GM03348 (cell line): ENCODE results near the gene FAAP24.
"Not testable (repeated sequence)": the region's sequence is repeated elsewhere in the genome, so short reads cannot be mapped to it uniquely, and the experiment has no call there.

ENCODE experiments used
- DNase-seq: peaks from one replicate; pipeline ENCODE4 v3.0.0; 2012; ENCODE audit warnings: low spot score

FAAP24 gene, protein sequence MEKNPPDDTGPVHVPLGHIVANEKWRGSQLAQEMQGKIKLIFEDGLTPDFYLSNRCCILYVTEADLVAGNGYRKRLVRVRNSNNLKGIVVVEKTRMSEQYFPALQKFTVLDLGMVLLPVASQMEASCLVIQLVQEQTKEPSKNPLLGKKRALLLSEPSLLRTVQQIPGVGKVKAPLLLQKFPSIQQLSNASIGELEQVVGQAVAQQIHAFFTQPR

DNA sequence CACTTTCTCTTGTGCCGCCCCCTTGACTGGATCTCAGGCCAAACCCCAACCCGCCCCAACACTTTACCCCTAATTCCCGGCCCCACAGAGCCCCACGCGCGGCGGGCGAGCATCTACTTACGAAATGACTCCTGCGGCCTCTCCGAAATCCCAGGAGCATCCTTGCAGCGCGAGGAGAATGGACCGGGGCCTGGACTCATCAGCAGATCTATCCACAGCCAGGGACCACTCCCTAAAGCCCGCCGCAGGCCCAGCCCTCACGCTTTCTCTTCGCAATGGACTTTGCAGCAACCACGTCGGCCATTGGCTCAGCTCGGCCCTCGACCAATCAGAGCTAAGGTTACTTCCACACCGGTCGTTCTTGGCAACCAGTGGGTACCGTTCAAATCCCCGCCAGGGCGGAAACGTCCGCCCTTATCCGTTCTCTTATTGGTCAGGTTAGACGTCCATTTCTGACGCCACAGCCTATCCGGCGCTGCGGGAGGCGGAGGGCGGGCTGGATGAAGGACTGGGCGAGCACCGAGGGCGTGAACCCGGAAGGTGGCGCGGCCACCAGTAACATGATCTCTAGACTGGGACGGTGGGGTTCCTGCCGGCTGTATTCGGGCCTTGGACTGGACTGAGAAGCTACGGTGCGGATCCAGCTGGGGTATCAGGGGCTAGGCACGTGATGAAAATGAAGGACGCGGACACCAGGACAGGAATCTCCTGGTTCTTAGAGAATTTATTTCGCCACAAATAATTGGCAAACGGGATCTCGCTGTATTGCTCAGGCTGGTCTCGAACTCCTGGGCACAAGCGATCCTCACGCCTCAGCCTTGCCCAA lies at the start of gene FAAP24, which contains the start of gene CEP89:
TSS of gene FAAP24 (plus strand) at position 528 of the 826 bp plus-strand sequence. CDS start 955 bp downstream, outside the sequence.
TSS of gene CEP89 (minus strand) at position 244 of the 826 bp plus-strand sequence. CDS start at position 160, 84 bp downstream.
- DNase-seq: peak; percentile 100

DNA sequence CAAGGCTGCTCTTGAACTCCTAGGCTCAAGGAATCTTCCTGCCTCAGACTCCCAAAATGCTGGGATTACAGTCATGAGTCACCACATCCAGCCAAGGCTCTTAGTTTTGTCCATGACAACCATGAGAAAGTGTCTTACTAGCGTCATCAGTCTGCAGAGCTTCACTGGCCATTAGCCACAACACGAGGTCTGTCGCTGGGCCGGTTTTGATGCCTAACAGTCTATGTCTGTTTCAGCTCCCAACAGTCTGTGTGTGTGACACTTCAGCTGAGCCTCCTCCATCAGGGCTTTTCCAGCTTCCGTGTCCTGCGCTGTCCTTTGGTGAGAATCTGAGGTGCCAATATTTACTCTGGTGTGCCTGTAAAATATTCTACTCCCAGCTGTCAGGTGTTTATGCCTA lies 47.8 kb upstream of the FAAP24 start:
- no peak for DNase-seq

DNA sequence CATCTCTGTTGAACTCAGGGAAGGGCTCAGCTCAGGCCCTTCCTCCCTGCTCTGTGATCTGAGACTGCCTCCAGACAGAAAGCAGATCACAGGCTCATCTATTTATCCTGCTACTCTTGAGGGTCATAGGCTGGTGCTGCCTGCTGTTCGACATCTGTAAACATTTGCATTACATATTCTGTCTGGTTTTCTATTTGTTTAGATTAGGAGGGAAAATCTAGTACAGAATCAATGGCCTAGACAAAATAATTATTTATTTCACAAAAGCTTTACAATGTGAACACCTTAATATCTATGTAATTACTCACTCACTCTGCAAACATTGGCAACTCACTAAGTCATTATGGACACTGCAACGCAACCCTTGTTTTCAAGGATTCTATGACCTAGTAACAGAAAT lies 43.2 kb upstream of the FAAP24 start:
- DNase-seq: no peak

DNA sequence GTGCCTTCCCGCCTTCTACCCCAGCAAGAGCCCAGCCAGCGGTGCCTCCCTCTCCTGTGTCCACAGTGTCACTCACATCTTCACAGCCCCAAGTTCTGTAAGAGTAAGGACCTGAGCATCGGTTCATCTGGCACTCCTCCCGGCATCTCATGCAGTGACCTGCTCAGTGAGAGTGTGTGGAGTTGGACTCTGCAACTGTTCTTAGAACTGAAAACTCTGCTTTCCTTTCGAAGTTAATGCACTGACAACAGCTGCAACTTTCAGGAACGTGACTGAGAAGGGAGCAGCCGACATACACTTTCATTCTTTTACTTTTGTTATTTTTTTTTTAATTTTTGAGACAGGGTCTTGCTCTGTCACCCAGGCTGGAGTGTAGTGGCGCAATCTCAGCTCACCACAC lies 41.5 kb upstream of the FAAP24 start:
- no peak for DNase-seq

DNA sequence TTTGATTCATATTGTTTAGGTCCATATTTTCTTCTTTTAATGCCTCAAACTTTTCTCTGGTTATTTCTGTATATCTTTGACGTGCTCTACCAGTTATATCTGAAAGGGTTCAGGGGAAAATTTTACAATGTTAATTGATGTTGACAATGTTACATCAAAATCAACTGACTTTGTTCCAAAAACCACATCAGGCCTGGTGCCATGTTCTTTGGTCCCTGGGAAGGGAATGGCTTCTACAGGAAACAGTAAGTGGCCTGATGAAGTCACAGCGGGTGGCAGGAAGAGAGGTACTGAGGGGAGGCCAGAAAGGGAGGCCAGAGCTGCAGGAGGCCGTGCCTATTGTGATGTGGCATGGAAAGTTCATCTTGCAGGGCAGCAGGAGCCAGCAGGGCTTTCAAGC lies 38.5 kb upstream of the FAAP24 start:
- no peak for DNase-seq

DNA sequence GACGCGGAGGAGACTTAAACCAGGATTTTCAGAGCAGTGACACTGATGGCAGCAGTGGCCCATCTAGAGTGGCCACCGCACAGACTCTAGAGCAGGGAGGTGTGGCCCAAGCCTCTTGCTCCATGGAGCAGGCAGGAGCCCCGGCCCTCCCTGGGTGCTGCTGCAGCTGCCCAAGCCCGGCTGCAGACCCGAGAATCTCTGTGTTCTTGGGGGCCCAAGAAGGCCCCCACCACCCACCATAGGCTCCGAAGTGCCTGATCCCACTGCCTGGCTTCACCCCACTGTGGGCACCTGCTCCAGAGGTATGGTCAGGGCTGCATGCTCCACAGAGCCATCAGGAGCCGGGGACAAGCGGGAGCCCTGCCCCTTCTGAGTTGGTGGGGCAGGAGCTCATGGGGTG lies 36.4 kb upstream of the FAAP24 start:
- no peak for DNase-seq

DNA sequence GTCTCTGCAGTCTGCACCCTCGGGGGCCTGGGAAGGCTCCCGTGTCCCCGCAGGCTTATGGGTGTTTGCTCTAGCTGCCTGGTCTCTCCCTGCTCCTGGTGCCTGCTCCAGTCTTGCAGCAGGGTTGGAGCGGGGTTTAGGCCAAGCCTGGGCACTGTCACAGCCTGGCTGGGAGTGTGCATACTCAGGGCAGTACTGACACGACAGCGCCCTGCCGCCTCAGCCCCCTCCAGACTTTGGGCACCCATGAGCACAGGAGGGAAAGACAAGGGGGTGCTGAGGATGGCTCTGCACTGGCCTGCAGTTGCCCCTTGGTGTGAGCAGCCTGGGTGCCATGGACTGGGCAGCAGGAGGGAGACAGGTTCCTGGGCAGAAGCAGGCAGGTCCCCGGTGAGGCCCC lies 36.0 kb upstream of the FAAP24 start:
- DNase-seq: no peak

DNA sequence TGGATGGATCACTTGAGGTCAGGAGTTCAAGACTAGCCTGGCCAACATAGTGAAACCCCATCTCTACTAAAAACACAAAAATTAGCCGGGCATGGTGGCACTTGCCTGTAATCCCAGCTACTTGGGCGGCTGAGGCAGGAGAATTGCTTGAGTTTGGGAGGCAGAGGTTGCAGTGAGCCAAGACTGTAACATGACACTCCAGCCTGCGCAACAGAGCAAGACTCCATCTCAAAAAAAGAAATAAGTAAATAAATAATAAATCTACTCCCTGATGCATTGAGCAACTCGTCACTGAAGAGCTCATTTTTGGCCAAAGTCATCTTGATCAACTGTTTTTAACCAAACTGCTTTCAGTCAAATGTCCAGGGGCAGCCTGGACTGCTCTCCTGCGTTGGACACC lies 30.8 kb upstream of the FAAP24 start:
- not testable (repeated sequence) for DNase-seq

DNA sequence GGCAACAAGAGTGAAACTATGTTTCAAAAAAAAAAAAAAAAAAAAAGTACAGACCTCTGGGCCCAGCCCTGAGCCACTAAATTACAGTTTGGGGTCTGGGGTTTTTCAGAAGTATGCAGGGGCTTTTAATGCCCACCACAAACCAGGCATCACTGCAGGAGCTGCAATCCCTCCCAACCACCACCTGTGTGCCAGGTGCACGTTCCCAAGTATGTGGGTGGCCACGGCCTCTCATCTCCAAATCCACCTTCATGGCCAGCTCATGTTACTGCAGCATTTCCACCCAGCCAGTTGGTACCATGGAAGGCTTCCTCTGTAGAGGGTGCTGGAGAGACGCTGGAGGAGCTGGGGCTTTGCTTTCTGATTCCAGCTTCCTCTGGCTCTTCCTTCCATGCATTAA lies 26.8 kb upstream of the FAAP24 start:
- DNase-seq: no peak

DNA sequence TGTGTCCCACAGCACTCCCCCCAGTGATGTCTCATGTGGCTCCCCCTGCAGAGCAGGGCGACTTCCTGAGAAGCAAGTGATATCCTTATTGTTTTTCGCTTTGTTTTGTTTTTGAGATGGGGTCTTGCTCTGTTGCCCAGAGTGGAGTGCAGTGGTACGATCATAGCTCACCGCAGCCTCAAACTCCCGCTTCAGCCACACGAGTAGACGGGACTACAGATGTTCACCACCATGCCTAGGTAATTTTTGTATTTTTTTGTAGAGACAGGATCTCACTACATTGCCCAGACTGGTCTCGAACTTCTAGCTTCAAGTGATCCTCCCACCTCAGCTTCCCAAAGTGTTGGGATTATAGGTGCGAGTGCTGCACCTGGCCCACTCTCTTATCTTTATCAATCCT lies 5.3 kb upstream of the FAAP24 start:
- no peak for DNase-seq

DNA sequence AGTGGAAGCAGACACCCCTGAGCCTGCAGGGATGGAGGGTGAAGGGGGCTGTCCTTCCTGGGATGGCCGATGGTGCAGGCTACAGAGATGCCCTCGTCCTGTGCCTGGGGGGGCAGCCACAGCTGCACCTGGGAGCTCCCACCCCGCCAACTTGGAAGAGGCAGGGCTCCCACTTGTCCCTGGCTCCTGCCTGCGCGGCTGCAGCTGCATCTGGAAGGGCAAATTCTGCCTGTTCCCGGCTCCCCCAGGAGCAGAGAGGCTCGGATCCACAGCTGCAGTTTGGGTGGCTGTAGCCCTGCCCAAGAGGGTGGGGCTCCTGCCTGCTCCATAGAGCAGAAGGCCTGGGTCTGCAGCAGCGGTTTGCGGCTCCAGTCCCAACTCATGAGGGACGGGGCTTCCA lies 2.5 kb upstream of the FAAP24 start:
- no peak for DNase-seq

DNA sequence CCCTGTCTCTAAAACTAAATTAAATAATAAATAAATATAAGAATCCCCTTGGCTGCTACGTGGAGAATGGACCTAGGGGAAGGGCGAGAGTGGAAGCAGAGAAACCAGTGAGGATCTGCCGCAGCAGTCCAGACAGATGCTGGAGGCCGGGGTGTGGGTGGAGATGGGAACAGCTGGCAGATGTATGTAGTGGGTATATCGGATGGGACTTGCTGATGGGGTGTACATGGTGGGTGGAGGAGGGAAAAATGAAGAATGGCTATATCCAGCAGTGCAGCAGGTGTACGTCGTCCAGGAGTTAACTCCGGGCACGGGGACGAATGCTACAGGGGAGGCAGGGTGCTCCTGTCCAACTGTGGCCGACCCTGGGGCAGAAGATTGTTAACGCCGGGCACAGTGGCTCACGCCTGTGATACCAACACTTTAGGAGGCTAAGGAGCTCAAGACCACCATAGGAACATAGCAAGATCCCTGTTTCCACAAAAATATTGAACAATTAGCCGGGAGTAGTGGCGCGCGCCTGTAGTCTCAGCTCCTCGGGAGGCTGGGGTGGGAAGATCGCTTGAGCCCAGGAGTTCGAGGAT lies 938 bp upstream of the FAAP24 start:
- DNase-seq: no peak

DNA sequence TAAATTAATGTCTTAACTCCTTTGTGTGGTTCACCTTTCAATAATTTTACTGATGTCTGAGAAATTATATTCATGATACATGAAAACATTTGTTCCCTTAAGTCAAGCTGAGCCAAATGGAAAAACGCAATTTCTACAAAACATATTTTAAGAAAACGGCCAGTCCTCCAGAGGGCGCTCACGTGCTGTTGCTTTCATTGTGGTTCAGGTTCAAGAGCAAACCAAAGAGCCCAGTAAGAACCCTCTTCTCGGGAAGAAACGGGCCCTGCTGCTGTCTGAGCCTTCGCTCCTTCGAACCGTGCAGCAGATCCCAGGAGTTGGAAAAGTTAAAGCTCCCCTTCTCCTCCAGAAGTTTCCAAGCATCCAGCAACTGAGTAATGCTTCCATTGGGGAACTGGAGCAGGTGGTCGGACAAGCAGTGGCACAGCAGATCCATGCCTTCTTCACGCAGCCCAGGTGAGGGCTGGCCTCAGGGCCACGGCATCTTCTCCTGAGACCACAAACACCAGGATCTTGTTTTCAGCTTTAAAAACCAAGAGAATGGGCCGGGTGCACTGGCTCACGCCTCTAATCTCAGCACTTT lies 4.3 kb downstream of the FAAP24 start:
- DNase-seq: peak; percentile 76

DNA sequence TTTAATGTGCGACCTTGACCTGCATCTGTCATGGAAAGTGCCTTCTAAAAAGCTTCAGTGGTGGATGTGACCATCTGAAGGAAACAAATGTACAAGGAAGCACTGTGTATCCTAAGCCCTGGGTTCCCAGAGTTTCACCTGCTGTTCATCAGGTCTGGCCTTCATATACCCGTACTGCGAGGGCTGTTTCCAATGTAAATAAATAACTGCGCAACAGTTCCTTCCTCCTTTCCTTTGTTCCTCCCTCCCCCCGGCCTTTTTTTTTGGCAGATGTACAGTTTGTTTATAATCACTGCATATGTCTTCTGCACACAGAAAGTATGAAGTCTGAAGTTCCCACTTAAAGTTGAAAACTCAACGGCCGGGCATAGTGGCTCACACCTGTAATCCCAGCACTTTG lies 5.2 kb downstream of the FAAP24 start:
- DNase-seq: no peak

DNA sequence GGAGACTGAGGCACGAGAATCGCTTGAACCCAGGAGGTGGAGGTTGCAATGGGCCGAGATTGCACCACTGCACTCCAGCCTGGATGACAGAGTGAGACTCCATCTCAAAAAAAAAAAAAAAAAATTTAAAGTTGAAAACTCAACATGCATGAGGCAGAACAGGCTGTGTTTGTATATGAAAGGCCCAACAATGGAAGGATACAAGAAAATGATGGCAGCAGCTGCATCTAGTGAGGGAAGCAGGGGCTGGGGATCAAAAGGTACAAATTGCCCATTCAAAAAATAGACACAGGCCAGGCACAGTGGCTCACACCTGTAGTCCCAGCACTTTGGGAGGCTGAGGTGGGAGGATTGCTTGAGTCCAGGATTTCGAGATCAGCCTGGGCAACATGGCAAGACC lies 5.8 kb downstream of the FAAP24 start:
- DNase-seq: not testable (repeated sequence)

DNA sequence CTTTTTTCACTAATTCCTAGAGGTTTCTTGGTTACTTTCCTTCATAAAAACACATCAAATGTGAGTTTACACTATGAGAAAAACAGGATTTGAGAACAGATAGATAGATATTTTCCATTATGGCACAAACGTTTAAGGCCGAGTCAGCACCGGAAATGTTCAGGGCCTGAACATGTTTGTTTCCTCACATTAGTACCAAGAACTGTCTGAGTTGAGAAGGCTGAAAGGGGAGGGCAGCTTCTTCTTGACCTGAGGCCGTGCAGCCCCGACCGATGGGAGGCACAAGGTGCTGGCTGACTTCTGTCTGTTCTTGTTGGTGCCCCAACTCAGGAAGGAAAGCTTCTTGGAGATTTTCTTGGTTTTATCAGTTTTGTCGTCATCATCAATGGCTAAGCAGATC lies 7.8 kb downstream of the FAAP24 start:
- not testable (repeated sequence) for DNase-seq

DNA sequence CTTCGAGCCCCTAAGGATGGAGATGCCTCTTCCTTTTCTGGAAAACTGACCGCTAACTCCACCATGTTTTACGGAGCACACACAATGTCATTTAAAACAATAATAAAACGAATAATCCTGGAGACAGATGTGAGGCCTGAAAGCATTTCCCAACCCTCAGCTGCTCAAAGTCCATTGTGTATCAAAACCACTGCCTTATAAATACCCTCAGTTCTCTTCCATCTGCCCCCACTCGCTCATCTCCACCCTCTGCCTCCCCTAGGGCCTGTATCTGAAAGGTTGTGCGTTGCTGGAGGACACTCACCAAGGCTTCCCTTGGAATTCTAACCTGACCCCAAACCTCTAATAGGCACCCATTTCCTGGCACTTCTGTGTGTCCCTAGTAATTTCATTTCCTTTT lies 10.4 kb downstream of the FAAP24 start:
- not testable (repeated sequence) for DNase-seq

DNA sequence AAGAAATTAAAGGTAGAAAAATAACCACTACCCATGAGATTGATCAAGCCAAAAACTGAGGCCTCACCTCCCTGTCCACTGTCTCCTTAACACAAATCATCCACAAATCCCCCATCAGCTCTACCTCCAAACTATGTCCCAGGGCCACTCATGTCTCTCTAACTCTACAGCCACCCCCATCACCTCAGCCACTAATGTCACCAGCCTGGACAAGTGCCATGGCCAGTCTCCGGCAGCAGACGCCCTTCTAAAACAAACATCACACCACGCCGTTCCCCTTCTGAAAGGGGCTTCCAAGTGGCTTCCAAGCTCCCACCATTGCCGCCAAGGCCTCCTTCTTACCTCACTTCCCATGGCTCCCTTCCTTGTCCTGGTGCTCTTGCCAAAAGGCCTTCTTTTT lies 16.2 kb downstream of the FAAP24 start:
- not testable (repeated sequence) for DNase-seq

DNA sequence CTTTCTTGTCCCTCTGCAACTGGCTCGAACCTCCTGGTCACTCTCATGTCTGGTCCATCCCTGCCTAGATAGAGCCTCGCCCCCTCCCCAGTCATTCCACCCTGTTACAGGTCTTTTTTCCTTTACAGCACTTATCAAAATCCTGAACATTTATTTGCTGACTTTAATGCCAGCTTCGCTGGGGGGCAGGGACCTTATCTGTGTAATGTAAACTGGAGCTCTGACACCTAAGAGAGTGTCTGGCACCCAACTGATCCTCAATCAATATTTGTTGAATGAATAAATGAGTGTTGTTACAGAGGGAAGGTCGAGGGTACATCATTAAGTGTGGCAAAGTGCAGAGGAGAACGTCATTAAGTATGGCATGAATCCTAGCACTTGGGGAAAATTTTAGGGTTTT lies 16.7 kb downstream of the FAAP24 start:
- DNase-seq: no peak

DNA sequence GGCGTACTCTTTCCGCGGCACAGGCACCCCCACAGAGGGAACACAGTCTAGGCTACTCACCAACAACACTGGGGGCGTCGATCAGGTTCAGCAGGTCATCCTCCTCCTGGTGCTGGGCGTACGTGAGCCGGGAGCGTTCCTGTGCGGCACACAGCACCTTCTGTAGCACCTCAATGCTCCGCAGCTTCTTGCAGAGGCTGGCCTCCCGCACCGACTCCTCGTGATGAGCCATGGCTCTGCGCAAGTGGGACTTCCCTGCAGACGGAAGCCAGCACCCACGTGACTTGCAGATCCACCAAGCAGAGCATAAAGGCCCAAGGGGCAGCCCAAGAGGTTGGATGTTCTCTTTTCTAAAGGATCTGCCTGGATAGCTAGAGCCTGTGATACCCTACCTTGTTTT lies 23.9 kb downstream of the FAAP24 start:
- DNase-seq: not testable (repeated sequence)

DNA sequence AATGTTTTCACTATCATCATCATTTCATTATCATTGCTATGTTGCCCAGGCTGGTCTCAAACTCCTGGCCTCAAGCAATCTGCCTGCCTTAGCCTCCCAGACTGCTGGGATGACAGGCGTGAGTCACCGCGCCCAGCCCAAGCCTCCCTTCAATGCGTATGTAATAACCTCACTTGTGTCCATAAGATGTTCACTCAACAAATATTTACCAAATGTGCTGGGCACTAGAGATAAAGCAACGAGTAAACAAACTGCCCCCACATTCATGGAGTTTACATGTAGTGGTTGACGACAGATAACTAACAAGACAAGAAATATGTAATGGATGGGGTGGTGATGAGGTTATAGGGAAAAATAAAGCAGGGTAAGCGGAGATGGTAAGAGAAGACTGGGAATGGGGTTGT lies 25.0 kb downstream of the FAAP24 start:
- DNase-seq: not testable (repeated sequence)

DNA sequence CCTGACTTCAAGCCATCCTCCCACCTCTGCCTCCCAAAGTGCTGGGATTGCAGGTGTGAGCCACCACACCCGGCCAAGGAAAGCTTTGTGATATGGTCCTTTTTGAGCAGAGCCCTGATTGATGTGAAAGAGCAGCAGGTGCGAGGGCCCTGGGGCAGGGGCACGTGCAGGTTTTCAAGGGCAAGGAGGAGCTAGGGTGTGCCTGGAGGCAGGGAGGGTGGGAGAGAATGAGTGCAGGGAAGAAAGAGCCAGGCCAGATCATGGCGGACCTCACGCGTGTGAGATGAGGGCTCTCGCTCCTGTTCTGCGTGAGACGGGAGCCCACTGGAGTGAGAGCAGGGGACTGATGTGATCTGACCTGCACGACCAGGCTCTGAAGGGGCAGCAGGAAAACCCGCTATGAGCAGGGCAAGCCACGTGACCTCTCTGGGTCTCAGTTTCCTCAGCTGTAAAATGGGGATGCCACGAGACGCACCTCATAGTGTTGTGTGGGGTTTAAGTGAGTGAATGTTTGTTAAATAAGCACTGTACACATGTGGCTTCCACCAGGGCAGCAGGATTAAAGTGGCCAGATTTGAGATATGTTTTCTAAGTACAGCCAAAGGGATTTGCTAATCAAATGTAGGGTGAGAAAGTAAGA lies 25.8 kb downstream of the FAAP24 start:
- DNase-seq: no peak
